Esophagus muscularis mucosa (tissue), 4 donors: Measurements from ENCODE around the gene FBN1.

Source experiments
- EP300 ChIP-seq: sonication (generic); formaldehyde crosslinking; IDR thresholded peaks from one replicate; pipeline ENCODE4 v1.6.1; 2017; ENCODE audit warnings: antibody characterized with exemption
- POLR2A ChIP-seq: fragments of 450-650 bp; IDR thresholded peaks from one replicate; pipeline ENCODE4 v1.6.1; 2017; ENCODE audit warnings: antibody characterized with exemption, moderate library complexity, mild to moderate bottlenecking, low read depth
- POLR2AphosphoS5 ChIP-seq, 2 donors: sonication (generic); formaldehyde crosslinking; IDR thresholded peaks; one replicate each; pipeline ENCODE4 v1.6.1; 2017; ENCODE audit warnings: antibody characterized with exemption in 2 of 2
- TF ChIP-seq, protein P1 (sequence below), 3 experiments: fragments of 200-600 bp in 2 of 3; fragments of 450-650 bp in 1 of 3; sonication (generic) in 2 of 3; IDR thresholded peaks; one replicate each; pipeline ENCODE4 v1.5.1; 2017 to 2019; ENCODE audit warnings: antibody characterized with exemption in 3 of 3, mild to moderate bottlenecking in 2 of 3, moderate library complexity in 1 of 3

DNA sequence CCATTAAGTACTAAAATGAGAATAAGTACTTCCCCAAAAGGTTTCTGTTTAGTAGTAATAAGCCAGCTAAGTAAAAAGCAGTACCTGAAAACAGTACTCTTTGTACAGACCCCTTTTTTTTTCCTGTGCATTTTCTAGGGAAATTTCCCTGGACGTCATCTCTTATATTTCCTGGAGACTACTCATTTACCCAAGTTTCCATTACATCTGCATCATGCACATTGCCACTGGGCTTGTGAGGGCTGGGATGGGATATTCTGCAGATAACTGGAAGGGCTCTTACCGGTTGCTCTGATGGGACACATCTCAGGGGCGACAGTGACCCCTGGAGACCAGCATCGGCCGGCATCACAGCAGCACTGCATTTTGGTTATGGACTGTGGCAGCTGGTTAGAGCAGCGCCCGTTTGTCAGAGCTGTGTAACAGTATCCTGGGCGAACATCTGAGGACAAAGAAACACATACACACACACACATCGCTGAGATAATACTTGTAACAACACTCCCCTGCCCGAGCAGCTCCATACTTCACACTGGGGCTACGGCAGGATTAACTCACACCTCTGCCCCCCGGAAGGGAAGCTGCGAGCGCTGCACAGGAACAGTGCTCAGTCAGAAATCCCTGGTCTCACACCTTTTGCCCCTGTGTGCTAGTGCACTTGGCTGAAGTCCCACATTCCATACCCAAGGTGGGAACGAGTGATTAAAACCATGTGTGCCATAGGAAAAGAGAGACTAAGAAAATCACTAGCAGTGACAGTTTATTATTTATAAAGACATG, 124.9 kb downstream of the FBN1 start:
- TF ChIP-seq, protein P1, sequence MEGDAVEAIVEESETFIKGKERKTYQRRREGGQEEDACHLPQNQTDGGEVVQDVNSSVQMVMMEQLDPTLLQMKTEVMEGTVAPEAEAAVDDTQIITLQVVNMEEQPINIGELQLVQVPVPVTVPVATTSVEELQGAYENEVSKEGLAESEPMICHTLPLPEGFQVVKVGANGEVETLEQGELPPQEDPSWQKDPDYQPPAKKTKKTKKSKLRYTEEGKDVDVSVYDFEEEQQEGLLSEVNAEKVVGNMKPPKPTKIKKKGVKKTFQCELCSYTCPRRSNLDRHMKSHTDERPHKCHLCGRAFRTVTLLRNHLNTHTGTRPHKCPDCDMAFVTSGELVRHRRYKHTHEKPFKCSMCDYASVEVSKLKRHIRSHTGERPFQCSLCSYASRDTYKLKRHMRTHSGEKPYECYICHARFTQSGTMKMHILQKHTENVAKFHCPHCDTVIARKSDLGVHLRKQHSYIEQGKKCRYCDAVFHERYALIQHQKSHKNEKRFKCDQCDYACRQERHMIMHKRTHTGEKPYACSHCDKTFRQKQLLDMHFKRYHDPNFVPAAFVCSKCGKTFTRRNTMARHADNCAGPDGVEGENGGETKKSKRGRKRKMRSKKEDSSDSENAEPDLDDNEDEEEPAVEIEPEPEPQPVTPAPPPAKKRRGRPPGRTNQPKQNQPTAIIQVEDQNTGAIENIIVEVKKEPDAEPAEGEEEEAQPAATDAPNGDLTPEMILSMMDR (IDR thresholded peaks at IDR 0.05) = no peak
- TF ChIP-seq POLR2A (no peak), EP300 (no peak), POLR2AphosphoS5 (IDR thresholded peaks at IDR 0.05) (no peak)
